ENCODE results near the gene LTBP1.

GRCh38 chr2:33133454-33133952 is 186.8 kb downstream of the LTBP1 start:
- TF ChIP-seq CTCF (IDR thresholded peaks at IDR 0.05; ENCODE audit: poor library complexity) (no peak), EZH2 (IDR thresholded peaks at IDR 0.05; ENCODE audit: borderline replicate concordance) (no peak)

Data from hepatocyte (in vitro differentiated cells).